ENCODE results near the gene ANKMY1.

- no peak for TF ChIP-seq CTCF (IDR thresholded peaks at IDR 0.05)
- TF ChIP-seq POLR2A (IDR thresholded peaks at IDR 0.05), result no peak
Observed at GRCh38 chr2:240509667-240510512, 47.9 kb downstream of the ANKMY1 start.
